GM18867 (cell line): Measurements from ENCODE around the gene SH3RF1.
A peak's percentile ranks its signal among the peaks of the same experiment; 100 is the strongest.

Source experiments
- ATAC-seq: cut with Tn5 transposase; IDR thresholded peaks from one replicate; pipeline ENCODE4 v1.9.1; 2021; ENCODE audit warnings: mild to moderate bottlenecking, moderate library complexity; ENCODE audit not compliant: unreplicated experiment

The SH3RF1 gene

GRCh38 chr4:169080981-169081380 lies 189.8 kb downstream of the SH3RF1 start:
- ATAC-seq, result no peak

- peak; percentile 80 for ATAC-seq
Observed at GRCh38 chr4:169079942-169080827, 190.6 kb downstream of the SH3RF1 start.

GRCh38 chr4:169074117-169074516 lies 196.6 kb downstream of the SH3RF1 start:
- ATAC-seq, result no peak

- ATAC-seq, result no peak
Observed at GRCh38 chr4:169071747-169072146, 199.0 kb downstream of the SH3RF1 start.

GRCh38 chr4:169070895-169071218 lies 199.9 kb downstream of the SH3RF1 start:
- ATAC-seq, result no peak

GRCh38 chr4:169070071-169070894 lies 200.5 kb downstream of the SH3RF1 start:
- no peak for ATAC-seq

- ATAC-seq, result no peak
Observed at GRCh38 chr4:169068423-169068822, 202.3 kb downstream of the SH3RF1 start.

GRCh38 chr4:169066934-169067333 lies 203.8 kb downstream of the SH3RF1 start:
- no peak for ATAC-seq

GRCh38 chr4:169064296-169064695 lies 206.5 kb downstream of the SH3RF1 start:
- ATAC-seq, result no peak

- ATAC-seq, result no peak
Observed at GRCh38 chr4:169063441-169063840, 207.3 kb downstream of the SH3RF1 start.

- ATAC-seq, result no peak
Observed at GRCh38 chr4:169062897-169063244, 207.9 kb downstream of the SH3RF1 start.

GRCh38 chr4:169061386-169061785 lies 209.4 kb downstream of the SH3RF1 start:
- ATAC-seq, result no peak

GRCh38 chr4:169060391-169061091 lies 210.2 kb downstream of the SH3RF1 start:
- no peak for ATAC-seq

GRCh38 chr4:169059306-169060211 lies 211.2 kb downstream of the SH3RF1 start:
- no peak for ATAC-seq

GRCh38 chr4:169058312-169058711 lies 212.4 kb downstream of the SH3RF1 start:
- ATAC-seq, result no peak

GRCh38 chr4:169054879-169055278 lies 215.9 kb downstream of the SH3RF1 start:
- peak; percentile 43 for ATAC-seq

GRCh38 chr4:169052594-169052945 lies 218.2 kb downstream of the SH3RF1 start:
- no peak for ATAC-seq

- ATAC-seq, result no peak
Observed at GRCh38 chr4:169051761-169052593, 218.8 kb downstream of the SH3RF1 start.

- no peak for ATAC-seq
Observed at GRCh38 chr4:169050881-169051760, 219.6 kb downstream of the SH3RF1 start.
